Measurements from ENCODE around the gene ANKRD13C.
A peak's percentile ranks its signal among the peaks of the same experiment; 100 is the strongest.

ANKRD13C gene

GRCh38 chr1:70293186-70293843 lies 61.2 kb downstream of the ANKRD13C start:
- no peak for DNase-seq

GRCh38 chr1:70290218-70290617 lies 64.3 kb downstream of the ANKRD13C start:
- no peak for DNase-seq

GRCh38 chr1:70288166-70288565 lies 66.4 kb downstream of the ANKRD13C start:
- no peak for DNase-seq

- no peak for DNase-seq
Observed at GRCh38 chr1:70286453-70286852, 68.1 kb downstream of the ANKRD13C start.

GRCh38 chr1:70284366-70284765 lies 70.2 kb downstream of the ANKRD13C start:
- DNase-seq = no peak

- DNase-seq = no peak
Observed at GRCh38 chr1:70278710-70279109, 75.8 kb downstream of the ANKRD13C start.

GRCh38 chr1:70277875-70278274 lies 76.6 kb downstream of the ANKRD13C start:
- DNase-seq = no peak

GRCh38 chr1:70265946-70266345 lies 88.6 kb downstream of the ANKRD13C start:
- no peak for DNase-seq

- DNase-seq = no peak
Observed at GRCh38 chr1:70264839-70265238, 89.7 kb downstream of the ANKRD13C start.

- DNase-seq = no peak
Observed at GRCh38 chr1:70256664-70257063, 97.9 kb downstream of the ANKRD13C start.

- no peak for DNase-seq
Observed at GRCh38 chr1:70248729-70249128, 105.8 kb downstream of the ANKRD13C start.

- DNase-seq = no peak
Observed at GRCh38 chr1:70247768-70248167, 106.8 kb downstream of the ANKRD13C start.

- DNase-seq = no peak
Observed at GRCh38 chr1:70247122-70247521, 107.4 kb downstream of the ANKRD13C start.

GRCh38 chr1:70239940-70240339 lies 114.6 kb downstream of the ANKRD13C start:
- DNase-seq = no peak

- DNase-seq = no peak
Observed at GRCh38 chr1:70234733-70235132, 119.8 kb downstream of the ANKRD13C start.

- no peak for DNase-seq
Observed at GRCh38 chr1:70231475-70231874, 123.0 kb downstream of the ANKRD13C start.

- DNase-seq = no peak
Observed at GRCh38 chr1:70228670-70229069, 125.9 kb downstream of the ANKRD13C start.

- DNase-seq = no peak
Observed at GRCh38 chr1:70227439-70227838, 127.1 kb downstream of the ANKRD13C start.

GRCh38 chr1:70224954-70225353 lies 129.6 kb downstream of the ANKRD13C start:
- no peak for DNase-seq

GRCh38 chr1:70222716-70223235 lies 131.7 kb downstream of the ANKRD13C start:
- no peak for DNase-seq

GRCh38 chr1:70221238-70222121 lies 133.0 kb downstream of the ANKRD13C start, which contains the start of gene SRSF11:
Gene SRSF11, plus strand, starts transcription at chr1:70221380. Its CDS starts 257 bp downstream, at chr1:70221637.
- peak; percentile 56 to 97 (median 90) for DNase-seq

- peak in 1 of 56 donors; percentile 3 for DNase-seq
Observed at GRCh38 chr1:70220517-70221237, 133.8 kb downstream of the ANKRD13C start.

Data from amygdala (tissue), 56 donors.